ENCODE data around the gene KCNA5. TPM values are rescaled to one million over a fixed set of nuclear protein-coding genes. Genes with fewer than 3 reads are reported as not detected.

Gene KCNA5
- total RNA-seq, 2 experiments from 2014 or later = not detected

DNA sequence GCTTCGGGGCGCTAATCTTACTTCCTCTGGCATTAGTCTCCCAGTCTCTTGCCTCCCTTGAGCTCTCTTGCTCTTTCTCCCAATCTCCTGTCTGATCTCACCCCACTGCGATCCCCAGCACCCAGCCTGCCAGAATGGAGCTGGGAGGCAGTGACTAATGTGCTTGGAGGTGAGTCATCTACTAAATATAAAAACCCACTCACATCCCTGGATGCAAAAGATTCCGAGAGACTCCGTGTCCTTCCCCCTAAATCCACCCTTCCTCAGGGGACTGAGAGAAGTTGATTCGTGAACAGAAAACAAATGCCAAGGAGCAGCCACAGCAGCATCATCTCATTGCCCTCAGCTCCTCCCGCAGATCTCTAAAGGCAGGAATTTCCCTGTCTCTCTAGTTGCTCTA, 45.7 kb upstream of the KCNA5 start:
- TF ChIP-seq CTCF (IDR thresholded peaks at IDR 0.05) = no peak
- H3K9me3 Mint-ChIP-seq = no peaks in the 10 kb centered on the region
- no peak overlapping the region for H3K27ac Mint-ChIP-seq
- intact Hi-C loops (cut with DNase I, micrococcal nuclease) = no loop called here
- Histone ChIP-seq H3K36me3 (ENCODE audit: insufficient read depth, low read length) (no peaks in the 10 kb centered on the region), H3K9me3 (ENCODE audit: control insufficient read depth in 1 of 2, insufficient read depth in 1 of 2, low read length in 2 of 2) (no peaks in the 10 kb centered on the region), H3K27me3 (ENCODE audit: control insufficient read depth in 1 of 2, insufficient read depth in 2 of 2, low read length in 2 of 2) (peaks cover 3 to 8% of the 10 kb centered on the region in 2 experiments), H3K4me3 (ENCODE audit: low read length) (no peak overlapping the region), H3K4me1 (ENCODE audit: insufficient read depth, low read length) (no peaks in the 10 kb centered on the region), H3K27ac (ENCODE audit: low read depth in 1 of 2, low read length in 2 of 2) (no peak overlapping the region)
- DNase-seq = no peak
- no peaks in the 10 kb centered on the region for H3K4me1 Mint-ChIP-seq (ENCODE audit: low read depth)
- no peak for ATAC-seq (ENCODE audit: poor library complexity)
- POLR2A ChIA-PET = no interaction called here
- H3K27me3 Mint-ChIP-seq = peaks cover 42% of the 10 kb centered on the region
- CTCF ChIA-PET = no interaction called here
- no peaks in the 10 kb centered on the region for H3K36me3 Mint-ChIP-seq (ENCODE audit: low read depth)
- no peak overlapping the region for H3K4me3 Mint-ChIP-seq

DNA sequence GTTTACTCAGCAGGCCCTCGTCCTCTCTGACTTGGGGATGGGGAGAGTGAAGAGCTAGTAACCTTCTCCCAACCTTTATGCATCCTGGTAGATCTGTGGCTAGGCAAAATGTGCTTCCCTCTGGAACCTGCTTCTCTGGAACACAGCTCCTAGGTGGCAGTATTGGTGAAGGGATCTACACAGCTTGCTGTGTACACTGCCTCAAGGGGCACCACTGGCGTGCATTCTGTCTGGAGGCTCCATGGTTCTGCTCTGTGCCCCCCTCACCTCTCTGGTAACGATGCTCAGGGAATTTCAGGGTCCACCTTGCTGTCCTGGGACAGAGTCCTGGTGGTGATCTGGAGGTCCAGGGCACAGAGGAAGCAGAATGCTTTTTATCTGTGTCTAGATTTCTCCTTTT, 43.5 kb upstream of the KCNA5 start:
- DNase-seq (no peak), ATAC-seq (ENCODE audit: poor library complexity) (no peak)
- Mint-ChIP-seq H3K4me1 (ENCODE audit: low read depth) (no peaks in the 10 kb centered on the region), H3K9me3 (no peaks in the 10 kb centered on the region), H3K27me3 (peaks cover 42% of the 10 kb centered on the region), H3K4me3 (no peak overlapping the region), H3K36me3 (ENCODE audit: low read depth) (no peaks in the 10 kb centered on the region), H3K27ac (no peak overlapping the region)
- no peak for TF ChIP-seq CTCF (IDR thresholded peaks at IDR 0.05)
- H3K4me3 ChIP-seq (ENCODE audit: low read length) = no peak overlapping the region
- no peak overlapping the region for H3K27ac ChIP-seq (ENCODE audit: low read depth in 1 of 2, low read length in 2 of 2)
- ChIA-PET CTCF (no interaction called here), POLR2A (no interaction called here)
- intact Hi-C loops (cut with DNase I, micrococcal nuclease) = loop anchor here in 1 of 2 experiments (5.0 kb wide), 1 partner anchor 143 kb away; no protein-coding TSS in a partner anchor
- H3K4me1 ChIP-seq (ENCODE audit: insufficient read depth, low read length) = no peaks in the 10 kb centered on the region
- H3K27me3 ChIP-seq (ENCODE audit: control insufficient read depth in 1 of 2, insufficient read depth in 2 of 2, low read length in 2 of 2) = peaks cover 0 to 8% of the 10 kb centered on the region in 2 experiments
- H3K36me3 ChIP-seq (ENCODE audit: insufficient read depth, low read length) = no peaks in the 10 kb centered on the region
- no peaks in the 10 kb centered on the region for H3K9me3 ChIP-seq (ENCODE audit: control insufficient read depth in 1 of 2, insufficient read depth in 1 of 2, low read length in 2 of 2)

DNA sequence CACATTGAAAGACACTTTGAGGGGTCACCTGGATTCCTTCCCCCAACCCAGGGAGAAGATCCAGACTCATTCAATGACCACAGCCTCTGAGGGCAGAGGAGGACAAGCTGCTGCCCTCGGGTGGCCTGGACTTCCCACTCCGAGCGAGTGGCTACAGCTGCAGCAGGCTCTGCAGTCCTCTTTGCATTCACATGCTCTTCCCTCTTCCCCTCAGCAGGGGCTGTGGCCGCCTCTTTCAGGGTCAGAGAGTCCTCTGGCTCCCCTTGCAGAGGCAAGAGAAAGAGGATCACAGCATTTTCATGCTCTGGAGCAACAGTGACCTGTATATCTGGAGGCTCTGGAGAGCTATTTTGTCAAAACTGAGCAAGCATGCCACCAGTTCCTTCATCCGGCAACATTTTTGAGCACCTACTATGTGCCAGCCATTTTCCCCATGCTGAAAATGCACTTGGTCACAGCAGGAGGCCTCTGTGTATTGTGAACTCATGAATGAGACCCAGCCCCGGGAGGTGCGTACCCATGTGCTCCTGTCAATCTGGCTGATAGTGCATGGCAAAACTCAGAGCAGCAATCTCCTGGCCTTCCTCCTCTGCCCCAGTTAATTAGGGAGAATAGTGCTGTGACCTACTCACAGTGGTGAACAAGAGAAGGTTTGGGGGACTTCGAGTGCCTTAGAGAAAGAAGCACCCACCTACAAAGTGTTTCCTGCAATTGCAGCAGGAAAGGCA, 42.9 kb upstream of the KCNA5 start:
- POLR2A ChIA-PET = no interaction called here

More for the DNA sequence above, 42.9 kb upstream of the KCNA5 start:
- DNase-seq = no peak
- H3K9me3 ChIP-seq (ENCODE audit: control insufficient read depth in 1 of 2, insufficient read depth in 1 of 2, low read length in 2 of 2) = no peaks in the 10 kb centered on the region
- H3K4me1 ChIP-seq (ENCODE audit: insufficient read depth, low read length) = no peaks in the 10 kb centered on the region
- no peaks in the 10 kb centered on the region for H3K9me3 Mint-ChIP-seq
- no peak overlapping the region for H3K27ac Mint-ChIP-seq
- no peak for ATAC-seq (ENCODE audit: poor library complexity)
- no peak overlapping the region for H3K27ac ChIP-seq (ENCODE audit: low read depth in 1 of 2, low read length in 2 of 2)
- CTCF ChIA-PET = no interaction called here
- H3K27me3 ChIP-seq (ENCODE audit: control insufficient read depth in 1 of 2, insufficient read depth in 2 of 2, low read length in 2 of 2) = peaks cover 0 to 5% of the 10 kb centered on the region in 2 experiments
- intact Hi-C loops (cut with DNase I, micrococcal nuclease) = loop anchor here in 1 of 2 experiments (5.0 kb wide), 1 partner anchor 144 kb away; no protein-coding TSS in a partner anchor
- H3K36me3 Mint-ChIP-seq (ENCODE audit: low read depth) = no peaks in the 10 kb centered on the region
- no peak for TF ChIP-seq CTCF (IDR thresholded peaks at IDR 0.05)
- H3K27me3 Mint-ChIP-seq = peaks cover 40% of the 10 kb centered on the region
- no peaks in the 10 kb centered on the region for H3K4me1 Mint-ChIP-seq (ENCODE audit: low read depth)
- H3K36me3 ChIP-seq (ENCODE audit: insufficient read depth, low read length) = no peaks in the 10 kb centered on the region
- H3K4me3 Mint-ChIP-seq = no peak overlapping the region
- no peak overlapping the region for H3K4me3 ChIP-seq (ENCODE audit: low read length)
